Subcutaneous adipose tissue (tissue), 4 donors: ENCODE results near the gene NEMP2. TPM values are rescaled to one million over a fixed set of nuclear protein-coding genes. Genes with fewer than 3 reads are reported as not detected.

Experiments used
- CTCF ChIP-seq: fragments of 450-650 bp; IDR thresholded peaks from one replicate; pipeline ENCODE4 v1.5.1; 2016; ENCODE audit warnings: low read depth, mild to moderate bottlenecking, control low read depth, antibody characterized with exemption, moderate library complexity
- total RNA-seq, 4 donors: library from RNA; depleted of rRNA; stranded (reverse); fragments of >200 nt; gene quantifications; one replicate each; pipeline ENCODE4 v1.1.0, GENCODE V29; 2016

Gene NEMP2
- total RNA-seq, 4 donors from 2014 or later: 5.1 to 9.0 (median 7.3) TPM

GRCh38 chr2:190532581-190532980 lies 1.9 kb downstream of the NEMP2 start:
- no peak for TF ChIP-seq CTCF

GRCh38 chr2:190530248-190530900 lies 4.1 kb downstream of the NEMP2 start:
- TF ChIP-seq CTCF: no peak

GRCh38 chr2:190529486-190530247 lies 4.9 kb downstream of the NEMP2 start:
- TF ChIP-seq CTCF: no peak

GRCh38 chr2:190528521-190529001 lies 6.0 kb downstream of the NEMP2 start:
- TF ChIP-seq CTCF: no peak

- TF ChIP-seq CTCF: no peak
Measured at GRCh38 chr2:190527918-190528317, 6.6 kb downstream of the NEMP2 start.

- TF ChIP-seq CTCF: no peak
Measured at GRCh38 chr2:190527214-190527613, 7.3 kb downstream of the NEMP2 start.

- no peak for TF ChIP-seq CTCF
Measured at GRCh38 chr2:190526105-190526750, 8.3 kb downstream of the NEMP2 start.
